ENCODE measurements around the gene KCNJ10. TPM values are rescaled to one million over a fixed set of nuclear protein-coding genes. Genes with fewer than 3 reads are reported as not detected.

Gene KCNJ10
- total RNA-seq, 2 donors from 2014 or later: 0.29 TPM; not detected in 1

DNA sequence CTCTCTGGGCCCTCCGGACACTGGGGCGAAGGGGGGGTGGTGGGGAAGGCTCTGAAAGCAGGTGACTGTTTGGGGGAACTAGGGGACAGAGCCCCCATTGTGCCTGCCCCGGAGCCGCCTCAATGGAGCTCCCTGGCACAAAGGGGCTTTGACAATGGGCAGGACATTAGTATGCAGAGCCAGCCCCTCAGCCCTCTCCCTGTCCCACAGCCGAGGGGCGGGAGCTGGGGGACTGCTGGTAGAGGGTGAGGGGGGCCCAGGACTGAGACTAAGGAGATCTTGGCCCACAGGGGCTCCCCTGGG lies 7.8 kb downstream of the KCNJ10 start:
- Histone ChIP-seq H3K27ac (no peak overlapping the region), H3K27me3 (no peaks in the 10 kb centered on the region), H3K4me1 (no peaks in the 10 kb centered on the region), H3K9ac (ENCODE audit: low read depth in 2 of 2, low read length in 2 of 2) (no peak overlapping the region), H3K9me3 (no peaks in the 10 kb centered on the region), H3K36me3 (no peaks in the 10 kb centered on the region), H3K4me3 (no peak overlapping the region)
- DNase-seq: no peak
- intact Hi-C loops (cut with DNase I): no loop called here
- TF ChIP-seq, protein P1, sequence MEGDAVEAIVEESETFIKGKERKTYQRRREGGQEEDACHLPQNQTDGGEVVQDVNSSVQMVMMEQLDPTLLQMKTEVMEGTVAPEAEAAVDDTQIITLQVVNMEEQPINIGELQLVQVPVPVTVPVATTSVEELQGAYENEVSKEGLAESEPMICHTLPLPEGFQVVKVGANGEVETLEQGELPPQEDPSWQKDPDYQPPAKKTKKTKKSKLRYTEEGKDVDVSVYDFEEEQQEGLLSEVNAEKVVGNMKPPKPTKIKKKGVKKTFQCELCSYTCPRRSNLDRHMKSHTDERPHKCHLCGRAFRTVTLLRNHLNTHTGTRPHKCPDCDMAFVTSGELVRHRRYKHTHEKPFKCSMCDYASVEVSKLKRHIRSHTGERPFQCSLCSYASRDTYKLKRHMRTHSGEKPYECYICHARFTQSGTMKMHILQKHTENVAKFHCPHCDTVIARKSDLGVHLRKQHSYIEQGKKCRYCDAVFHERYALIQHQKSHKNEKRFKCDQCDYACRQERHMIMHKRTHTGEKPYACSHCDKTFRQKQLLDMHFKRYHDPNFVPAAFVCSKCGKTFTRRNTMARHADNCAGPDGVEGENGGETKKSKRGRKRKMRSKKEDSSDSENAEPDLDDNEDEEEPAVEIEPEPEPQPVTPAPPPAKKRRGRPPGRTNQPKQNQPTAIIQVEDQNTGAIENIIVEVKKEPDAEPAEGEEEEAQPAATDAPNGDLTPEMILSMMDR (IDR thresholded peaks at IDR 0.05): no peak

DNA sequence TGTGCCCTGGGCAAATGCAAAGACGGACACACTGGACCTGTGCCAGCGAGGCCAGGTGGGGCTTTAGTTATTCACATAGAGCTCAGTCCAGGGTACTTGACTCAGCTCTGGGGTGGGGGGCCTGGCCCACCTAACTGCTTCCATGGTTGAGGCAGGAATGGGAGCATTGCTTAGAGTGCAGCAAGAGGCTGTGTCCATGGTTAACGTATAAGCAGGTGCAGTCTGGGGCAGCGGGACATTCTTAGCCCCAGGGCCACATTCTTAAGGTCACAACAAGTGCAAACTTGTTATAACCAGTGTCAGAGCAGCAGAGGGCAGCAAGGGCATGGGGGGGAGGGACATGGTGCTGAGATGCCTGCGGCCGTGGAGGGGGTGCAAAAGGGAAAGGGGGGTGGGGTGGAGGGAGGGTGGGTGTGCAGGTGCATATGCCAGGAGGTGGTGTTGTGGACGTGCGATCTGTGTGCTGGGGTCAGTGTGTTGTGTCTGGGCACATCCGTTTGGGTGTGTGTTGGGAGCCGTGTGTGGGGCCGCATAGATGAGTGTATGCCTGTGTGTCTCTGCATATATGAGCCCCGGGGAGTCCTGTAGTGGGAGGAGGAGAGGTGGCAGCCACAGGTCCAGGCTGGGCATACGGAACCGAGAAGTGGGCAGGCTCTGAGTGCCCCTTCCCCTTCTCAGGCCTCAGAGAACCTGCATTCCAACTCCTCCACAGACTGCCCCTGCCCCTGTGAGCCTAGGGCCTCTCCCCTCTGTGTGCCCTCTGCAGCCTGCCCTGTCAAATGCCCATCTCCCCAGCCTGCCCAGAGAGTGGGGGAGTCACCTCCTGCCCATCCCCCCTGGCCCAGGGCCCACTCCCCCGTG lies 8.4 kb downstream of the KCNJ10 start:
- TF ChIP-seq, protein P1 (IDR thresholded peaks at IDR 0.05): no peak
- H3K27me3 ChIP-seq: no peaks in the 10 kb centered on the region
- H3K36me3 ChIP-seq: no peaks in the 10 kb centered on the region
- intact Hi-C loops (cut with DNase I): no loop called here
- no peak overlapping the region for H3K27ac ChIP-seq
- H3K9me3 ChIP-seq: no peaks in the 10 kb centered on the region
- H3K4me1 ChIP-seq: no peaks in the 10 kb centered on the region
- H3K9ac ChIP-seq (ENCODE audit: low read depth in 2 of 2, low read length in 2 of 2): no peak overlapping the region
- H3K4me3 ChIP-seq: no peak overlapping the region
- no peak for DNase-seq

DNA sequence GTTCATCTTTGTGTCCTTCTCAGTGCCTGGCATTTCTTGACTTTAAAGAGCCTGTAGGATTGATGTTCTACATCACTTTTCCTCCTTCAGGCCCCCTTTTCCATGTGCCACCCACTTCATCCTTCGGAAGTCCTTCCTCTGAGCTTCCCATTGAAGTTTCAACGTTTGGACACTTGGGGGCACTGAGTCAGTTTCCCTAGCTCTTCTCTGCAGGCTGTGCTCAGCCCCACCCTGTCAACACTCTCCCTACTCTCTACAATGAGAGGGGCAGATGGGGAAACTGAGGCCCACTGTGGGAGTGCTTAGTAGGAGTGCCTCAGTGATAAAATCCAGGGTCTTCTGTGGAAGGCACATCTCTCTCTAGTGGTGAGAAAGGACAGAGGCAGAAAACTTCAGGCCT lies 11.9 kb downstream of the KCNJ10 start:
- intact Hi-C loops (cut with DNase I): no loop called here
- DNase-seq: no peak
- TF ChIP-seq, protein P1 (IDR thresholded peaks at IDR 0.05): no peak
- H3K4me1 ChIP-seq: no peaks in the 10 kb centered on the region
- H3K27me3 ChIP-seq: no peaks in the 10 kb centered on the region
- H3K36me3 ChIP-seq: no peaks in the 10 kb centered on the region
- H3K9ac ChIP-seq (ENCODE audit: low read depth in 2 of 2, low read length in 2 of 2): no peak overlapping the region
- H3K9me3 ChIP-seq: no peaks in the 10 kb centered on the region
- no peak overlapping the region for H3K4me3 ChIP-seq
- no peak overlapping the region for H3K27ac ChIP-seq

DNA sequence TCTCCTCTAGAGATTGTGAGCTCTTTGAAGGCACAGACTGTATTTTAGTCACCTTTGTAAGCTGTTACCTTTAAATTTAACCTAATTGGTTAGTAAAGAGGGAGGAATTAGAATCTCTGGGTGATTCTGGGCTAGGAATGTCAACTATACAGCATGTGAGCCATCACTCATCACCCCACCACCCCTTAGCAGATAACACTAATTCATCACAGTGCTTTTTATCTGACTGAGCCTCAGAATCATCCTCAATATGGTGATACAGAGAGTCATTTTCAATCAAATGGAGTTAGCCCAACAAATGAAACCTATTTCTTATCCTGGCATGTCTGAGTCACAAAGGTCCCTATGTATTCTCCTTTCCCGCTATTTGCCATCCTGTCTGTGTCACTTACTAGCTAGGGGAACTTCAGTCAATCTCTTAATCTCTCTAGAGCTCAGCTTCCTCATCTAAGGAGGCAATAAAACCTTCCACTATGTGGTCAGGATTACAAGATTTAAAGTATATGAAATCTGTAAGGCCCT lies 13.3 kb downstream of the KCNJ10 start:
- intact Hi-C loops (cut with DNase I): no loop called here
- H3K4me1 ChIP-seq: no peaks in the 10 kb centered on the region
- TF ChIP-seq, protein P1 (IDR thresholded peaks at IDR 0.05): no peak
- H3K27me3 ChIP-seq: no peaks in the 10 kb centered on the region
- H3K4me3 ChIP-seq: no peak overlapping the region
- no peaks in the 10 kb centered on the region for H3K9me3 ChIP-seq
- H3K27ac ChIP-seq: no peak overlapping the region
- no peaks in the 10 kb centered on the region for H3K36me3 ChIP-seq
- no peak for DNase-seq
- H3K9ac ChIP-seq (ENCODE audit: low read depth in 2 of 2, low read length in 2 of 2): no peak overlapping the region

DNA sequence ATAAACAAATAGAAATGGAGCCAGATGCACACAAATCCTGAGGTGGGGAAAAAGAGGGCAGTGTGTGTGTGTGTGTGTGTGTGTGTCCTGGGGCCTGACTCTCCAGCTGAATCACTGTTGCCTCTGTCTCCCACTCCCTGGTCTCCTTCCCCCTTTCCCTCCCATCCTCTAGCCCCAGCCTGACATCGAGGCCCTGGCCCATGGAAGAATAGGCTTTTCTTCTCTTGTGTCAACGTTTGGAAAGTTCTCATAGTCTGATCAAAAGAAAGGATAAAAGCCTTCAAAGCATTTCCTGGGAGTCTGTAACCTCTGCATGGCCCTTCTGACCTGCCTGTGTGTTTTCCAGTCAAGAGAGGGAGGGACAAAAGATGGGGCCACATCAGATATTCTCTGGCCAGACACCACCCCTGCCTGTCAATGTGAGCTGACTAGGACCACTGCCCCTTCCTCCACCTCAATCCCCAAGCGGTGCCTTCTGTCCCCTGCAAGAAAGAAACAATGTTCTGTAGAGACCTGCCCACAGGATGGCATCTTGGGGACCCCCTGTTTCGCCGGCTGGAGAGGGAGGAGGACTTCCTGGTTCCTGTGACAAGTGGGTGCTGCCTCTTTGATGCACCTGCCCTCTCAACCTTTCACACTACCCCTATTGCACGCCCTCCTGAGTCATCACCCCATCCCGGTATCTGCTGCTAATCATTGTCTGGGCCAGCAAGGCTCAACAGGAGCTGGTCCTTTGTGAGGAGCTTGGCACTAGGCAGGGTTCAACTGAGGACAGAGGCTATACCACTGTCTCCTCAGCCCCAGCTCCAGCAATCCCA lies 16.2 kb downstream of the KCNJ10 start:
- Histone ChIP-seq H3K4me1 (no peaks in the 10 kb centered on the region), H3K9me3 (no peaks in the 10 kb centered on the region), H3K4me3 (no peak overlapping the region), H3K9ac (ENCODE audit: low read depth in 2 of 2, low read length in 2 of 2) (no peak overlapping the region), H3K27ac (no peak overlapping the region), H3K27me3 (no peaks in the 10 kb centered on the region), H3K36me3 (no peaks in the 10 kb centered on the region)
- intact Hi-C loops (cut with DNase I): no loop called here
- TF ChIP-seq, protein P1 (IDR thresholded peaks at IDR 0.05): no peak
- no peak for DNase-seq

Data from colonic mucosa (tissue), 4 donors.